Kidney glomerular epithelial cell (primary cell): ENCODE data around the gene P3H4.
"Not testable (repeated sequence)": the region's sequence is repeated elsewhere in the genome, so short reads cannot be mapped to it uniquely, and the experiment has no call there.

Experiments used
- DNase-seq: peaks from one replicate; lab custom pipeline; 2025; lab: John Stamatoyannopoulos, UW

Gene P3H4, protein sequence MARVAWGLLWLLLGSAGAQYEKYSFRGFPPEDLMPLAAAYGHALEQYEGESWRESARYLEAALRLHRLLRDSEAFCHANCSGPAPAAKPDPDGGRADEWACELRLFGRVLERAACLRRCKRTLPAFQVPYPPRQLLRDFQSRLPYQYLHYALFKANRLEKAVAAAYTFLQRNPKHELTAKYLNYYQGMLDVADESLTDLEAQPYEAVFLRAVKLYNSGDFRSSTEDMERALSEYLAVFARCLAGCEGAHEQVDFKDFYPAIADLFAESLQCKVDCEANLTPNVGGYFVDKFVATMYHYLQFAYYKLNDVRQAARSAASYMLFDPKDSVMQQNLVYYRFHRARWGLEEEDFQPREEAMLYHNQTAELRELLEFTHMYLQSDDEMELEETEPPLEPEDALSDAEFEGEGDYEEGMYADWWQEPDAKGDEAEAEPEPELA

DNA sequence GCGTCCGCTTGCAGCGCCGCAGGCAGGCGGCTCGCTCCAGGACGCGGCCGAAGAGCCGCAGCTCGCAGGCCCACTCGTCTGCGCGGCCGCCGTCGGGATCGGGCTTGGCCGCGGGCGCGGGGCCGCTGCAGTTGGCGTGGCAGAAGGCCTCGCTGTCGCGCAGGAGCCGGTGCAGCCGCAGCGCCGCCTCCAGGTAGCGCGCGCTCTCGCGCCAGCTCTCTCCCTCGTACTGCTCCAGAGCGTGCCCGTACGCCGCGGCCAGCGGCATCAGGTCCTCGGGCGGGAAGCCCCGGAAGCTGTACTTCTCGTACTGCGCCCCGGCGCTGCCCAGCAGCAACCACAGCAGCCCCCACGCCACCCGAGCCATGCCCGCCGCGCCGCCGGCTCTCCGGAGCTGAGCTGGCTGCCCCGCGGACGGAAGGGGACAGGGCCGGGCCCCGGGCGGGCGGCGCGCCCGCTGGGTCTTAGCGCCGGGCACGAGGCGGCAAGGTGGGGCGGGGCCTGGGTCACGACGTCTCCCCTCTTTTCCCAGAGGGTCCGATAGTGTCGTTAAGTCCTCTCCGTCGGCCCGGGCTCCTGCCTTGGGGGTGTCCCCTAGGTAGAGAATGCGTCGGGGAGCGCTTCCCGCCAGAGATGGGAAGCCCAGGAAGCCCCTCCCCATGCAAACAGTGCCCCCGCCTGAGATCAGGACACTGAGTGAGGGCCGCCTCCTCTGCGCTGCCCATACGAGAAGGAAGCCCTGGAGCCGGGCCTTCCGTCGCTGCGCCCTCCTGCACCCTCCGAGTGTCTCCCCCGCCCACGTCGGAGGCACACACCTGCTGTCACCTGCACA is at the start of gene P3H4:
Gene P3H4, minus strand, starts transcription at position 401 of the 832 bp plus-strand sequence. Its CDS starts 34 bp downstream, at position 367.
- peak; percentile 62 for DNase-seq

DNA sequence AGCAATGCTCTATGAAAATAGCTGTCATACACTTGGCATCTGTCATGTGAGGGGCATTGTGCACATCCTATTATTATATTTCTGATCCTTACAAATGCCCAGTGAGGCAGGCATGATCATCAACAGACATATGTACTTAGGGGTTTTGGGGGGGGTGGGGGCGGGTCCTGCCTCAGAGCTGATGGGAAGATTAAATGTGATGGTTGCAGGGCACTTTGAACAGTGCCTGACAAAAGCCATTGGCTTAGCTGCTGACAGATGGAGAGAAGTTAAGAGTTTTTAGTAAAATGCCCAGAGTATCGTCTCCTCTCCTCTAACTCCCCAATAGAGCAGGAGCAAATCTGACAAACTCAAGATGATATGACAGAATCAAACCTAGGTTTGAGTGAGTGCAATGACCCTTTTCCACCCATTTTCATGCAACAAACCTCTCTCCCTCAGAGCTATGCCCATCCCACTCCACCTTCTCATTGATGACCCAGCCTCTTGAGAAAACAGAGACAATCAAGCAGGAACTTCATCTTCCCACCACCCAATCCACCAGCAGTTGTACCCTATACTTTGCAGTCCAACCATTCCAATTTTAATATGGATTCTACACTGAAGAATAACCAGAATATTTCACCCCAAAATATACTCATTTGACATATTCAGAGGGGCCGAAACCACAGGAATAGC is 48.6 kb upstream of the P3H4 start:
- DNase-seq = no peak

DNA sequence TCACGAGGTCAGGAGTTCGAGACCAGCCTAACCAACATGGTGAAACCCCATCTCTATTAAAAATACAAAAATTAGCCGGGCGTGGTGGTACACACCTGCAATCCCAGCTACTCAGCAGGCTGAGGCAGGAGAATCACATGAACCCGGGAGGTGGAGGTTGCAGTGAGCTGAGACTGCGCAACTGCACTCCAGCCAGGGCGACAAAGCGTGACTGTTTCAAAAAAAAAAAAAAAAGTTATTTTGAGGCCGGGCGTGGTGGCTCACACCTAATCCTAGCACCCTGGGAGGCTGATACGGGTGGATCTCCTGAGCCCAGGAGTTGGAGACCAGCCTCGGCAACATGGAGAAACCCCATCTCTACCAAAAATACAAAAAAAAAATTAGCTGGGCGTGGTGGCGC is 39.6 kb upstream of the P3H4 start:
- DNase-seq = not testable (repeated sequence)

DNA sequence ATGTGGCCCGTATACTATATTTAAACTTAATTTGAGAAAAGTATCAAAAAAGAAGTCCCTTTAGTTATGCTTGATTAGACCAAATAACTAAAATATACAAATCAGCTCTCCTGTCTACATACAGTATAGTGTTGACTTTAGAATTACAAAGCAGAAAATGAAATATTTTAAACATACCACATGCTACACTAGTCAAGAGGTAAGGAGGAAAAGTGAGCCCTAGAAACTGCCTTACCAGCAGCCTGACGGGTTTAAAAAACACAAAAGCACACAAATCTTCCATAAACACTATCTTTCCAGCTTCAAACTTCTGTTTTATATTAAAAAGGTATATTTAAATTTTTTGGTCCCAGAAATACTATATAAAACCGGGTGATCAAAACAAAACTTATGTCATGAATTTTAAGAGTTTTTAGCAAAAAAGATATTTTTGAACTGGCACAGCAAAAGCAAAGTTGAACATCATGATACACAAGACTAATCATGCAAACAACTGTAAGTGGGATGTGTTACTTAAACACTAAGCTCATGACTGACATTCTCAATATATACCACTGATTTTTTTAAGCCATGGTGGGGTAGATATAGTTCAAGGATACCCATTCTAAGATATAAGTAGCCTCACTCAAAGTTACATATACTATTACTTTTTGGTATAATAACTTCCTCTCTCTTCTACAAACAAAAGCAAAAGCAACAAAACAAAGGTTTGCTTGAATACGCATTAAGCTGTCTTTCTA is 37.7 kb upstream of the P3H4 start:
- DNase-seq = no peak

DNA sequence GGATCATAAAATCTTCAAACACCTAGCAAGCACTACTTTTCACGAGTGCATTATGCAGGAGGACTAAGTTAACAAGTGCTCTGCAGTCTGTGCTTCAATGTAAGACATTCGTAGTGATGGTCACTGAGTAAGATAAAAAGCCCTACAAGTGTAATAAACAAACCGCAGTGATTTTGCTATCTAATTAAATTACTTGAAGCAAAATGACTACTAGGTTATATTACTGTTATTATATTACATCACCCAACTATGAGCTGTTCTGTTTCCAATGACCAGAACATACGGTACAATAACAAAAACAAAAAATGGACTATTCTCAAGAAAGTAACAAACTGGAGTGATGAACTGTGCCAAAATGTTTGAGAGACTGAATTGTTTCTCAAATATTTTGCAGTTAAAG is 37.0 kb upstream of the P3H4 start:
- no peak for DNase-seq

DNA sequence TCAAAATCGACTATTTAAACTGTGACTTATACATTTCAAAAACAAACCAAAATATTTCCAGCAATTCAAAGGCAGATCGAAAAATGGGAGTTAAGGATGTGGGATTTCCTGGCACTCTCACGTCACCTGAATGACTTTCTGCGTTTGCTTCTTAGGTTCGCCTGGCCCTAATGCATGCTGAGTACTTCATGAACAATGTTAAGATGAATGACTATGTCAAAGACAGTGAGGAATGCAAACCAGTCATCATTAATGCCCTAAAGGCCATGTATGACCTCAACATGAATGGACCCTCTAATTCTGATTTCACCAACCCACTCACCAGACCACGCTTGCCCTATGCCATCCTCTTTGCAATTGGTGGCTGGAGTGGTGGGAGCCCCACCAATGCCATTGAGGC is 33.2 kb upstream of the P3H4 start:
- DNase-seq = no peak

DNA sequence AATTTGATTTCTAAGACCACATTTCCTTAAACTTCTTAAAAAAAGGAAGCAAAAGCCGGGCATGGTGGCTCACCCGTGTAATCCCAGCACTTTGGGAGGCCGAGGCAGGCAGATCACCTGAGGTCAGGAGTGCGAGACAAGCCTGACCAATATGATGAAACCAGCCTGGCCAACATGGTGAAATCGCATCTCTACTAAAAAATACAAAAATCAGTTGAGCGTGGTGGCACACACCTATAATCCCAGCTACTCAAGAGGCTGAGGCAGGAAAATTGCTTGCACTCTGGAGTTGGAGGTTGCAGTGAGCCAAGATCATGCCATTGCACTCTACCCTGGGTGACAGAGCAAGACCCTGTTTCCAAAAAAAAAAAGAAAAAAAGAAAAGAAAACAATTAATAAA is 29.0 kb upstream of the P3H4 start:
- not testable (repeated sequence) for DNase-seq

DNA sequence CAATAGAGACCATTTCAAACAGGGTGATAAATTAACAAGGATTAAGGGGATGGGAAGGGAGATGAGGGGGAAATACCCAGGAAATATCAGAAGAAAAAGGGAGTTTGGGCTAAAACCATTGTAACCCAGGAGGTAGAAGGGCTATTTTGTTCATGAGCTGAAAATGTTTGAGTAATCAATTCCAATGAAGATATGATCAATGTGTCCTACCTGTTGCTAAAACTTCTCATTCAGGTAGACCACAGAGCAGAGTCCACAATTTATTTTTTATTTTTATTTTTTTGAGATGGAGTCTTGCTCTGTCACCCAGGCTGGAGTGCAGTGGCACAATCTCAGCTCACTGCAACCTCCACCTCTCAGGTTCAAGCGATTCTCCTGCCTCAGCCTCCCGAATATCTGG is 27.7 kb upstream of the P3H4 start:
- not testable (repeated sequence) for DNase-seq

DNA sequence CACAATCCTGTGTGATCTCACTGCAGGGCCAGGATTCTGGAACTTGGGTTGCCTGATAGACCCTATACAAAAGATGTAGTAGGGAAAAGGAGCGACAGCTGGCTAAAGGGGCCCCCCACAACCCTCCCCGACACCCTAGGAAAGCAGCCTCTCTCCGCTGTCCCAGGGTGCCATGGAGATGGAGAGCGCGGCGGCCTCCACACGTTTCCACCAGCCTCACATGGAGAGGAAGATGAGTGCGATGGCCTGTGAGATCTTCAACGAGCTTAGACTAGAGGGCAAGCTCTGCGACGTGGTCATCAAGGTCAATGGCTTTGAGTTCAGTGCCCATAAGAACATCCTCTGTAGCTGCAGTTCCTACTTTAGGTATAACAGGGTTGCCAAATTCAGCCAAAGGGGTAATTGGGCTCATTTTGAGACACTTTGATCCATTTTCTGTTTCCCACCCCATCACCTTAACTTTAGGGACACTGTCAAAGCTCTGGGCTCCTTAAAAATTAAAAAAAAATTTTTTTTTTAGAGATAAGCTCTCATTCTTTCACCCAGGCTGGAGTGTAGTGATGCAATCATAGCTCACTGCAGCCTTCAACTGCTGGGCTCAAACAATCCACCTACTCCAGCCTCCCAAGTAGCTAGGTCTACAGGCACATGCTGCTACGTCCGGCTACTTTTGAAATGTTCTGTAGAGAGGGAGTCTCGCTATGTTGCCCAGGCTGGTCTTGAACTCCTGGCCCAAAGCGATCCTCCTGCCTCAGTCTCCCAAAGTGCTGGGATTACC is 26.2 kb upstream of the P3H4 start, which contains the start of gene KLHL10:
Gene KLHL10, plus strand, starts transcription at position 65 of the 778 bp plus-strand sequence. Its CDS starts 108 bp downstream, at position 173.
- DNase-seq = no peak

DNA sequence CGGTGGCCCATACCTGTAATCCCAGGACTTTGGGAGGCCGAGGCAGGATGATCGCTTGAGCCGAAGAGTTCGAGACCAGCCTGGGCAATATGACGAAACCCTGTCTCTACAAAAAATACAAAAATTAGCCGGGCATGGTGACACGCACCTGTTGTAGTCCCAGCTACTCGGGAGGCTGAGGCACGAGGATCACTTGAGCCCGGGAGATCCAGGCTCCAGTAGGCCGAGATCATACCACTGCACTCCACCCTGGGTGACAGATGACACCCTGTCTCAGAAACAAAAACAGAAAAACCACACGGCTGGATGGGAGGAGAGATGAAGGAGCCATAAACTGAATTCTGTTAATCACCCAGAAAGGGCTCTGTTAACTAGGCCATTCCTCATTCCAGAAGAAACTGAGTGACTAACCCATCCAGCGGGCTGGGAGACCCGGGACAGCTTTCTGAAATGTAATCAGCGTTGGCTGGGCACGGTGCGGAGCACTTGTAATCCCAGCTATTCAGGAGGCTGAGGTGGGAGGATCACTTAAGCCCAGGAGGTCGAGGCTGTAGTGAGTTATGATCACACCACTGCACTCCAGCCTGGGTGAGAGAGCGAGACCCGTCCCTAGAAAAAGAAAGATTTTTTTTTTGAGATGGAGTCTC is 24.9 kb upstream of the P3H4 start:
- DNase-seq = no peak

DNA sequence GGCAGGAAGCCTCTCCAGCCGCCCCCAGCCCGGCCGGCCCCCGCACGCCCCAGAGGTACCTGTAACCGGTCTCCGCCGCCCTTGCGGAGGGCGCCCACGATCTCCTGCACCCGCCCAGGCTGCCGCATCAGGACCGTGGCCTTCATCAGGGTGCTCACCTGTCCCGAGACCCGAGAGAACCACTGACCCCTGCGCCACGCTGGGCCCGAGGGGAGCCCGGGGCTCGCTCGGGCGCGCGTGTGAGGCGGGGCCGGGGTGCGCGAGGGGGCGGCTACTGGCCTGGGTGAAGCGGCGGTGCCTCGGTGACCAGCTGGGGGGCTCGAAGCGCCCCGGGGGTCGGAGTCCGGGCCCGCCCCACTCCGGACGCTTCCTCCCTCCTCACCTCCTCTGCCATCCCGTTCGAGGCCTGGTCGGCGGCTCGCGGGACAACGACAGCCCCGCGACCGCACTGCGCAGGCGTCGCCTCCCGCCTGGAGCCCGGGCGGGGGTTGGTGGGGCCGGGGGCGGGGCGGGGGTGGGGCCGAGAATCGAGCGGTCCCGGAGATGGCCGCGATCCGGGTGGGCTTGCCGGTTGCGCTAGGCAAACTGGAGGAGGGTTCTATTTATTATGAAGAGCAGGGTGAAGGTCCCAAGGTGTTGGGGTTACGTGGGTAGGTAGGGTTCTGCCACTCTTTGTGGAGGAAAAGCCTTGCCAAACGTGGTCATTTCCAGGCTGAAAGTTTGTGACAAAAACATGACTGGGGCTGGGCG is 24.2 kb upstream of the P3H4 start, which contains the start of gene NT5C3B:
Gene NT5C3B, minus strand, starts transcription at position 433 of the 750 bp plus-strand sequence. Its CDS starts 39 bp downstream, at position 394.
- peak; percentile 29 for DNase-seq

DNA sequence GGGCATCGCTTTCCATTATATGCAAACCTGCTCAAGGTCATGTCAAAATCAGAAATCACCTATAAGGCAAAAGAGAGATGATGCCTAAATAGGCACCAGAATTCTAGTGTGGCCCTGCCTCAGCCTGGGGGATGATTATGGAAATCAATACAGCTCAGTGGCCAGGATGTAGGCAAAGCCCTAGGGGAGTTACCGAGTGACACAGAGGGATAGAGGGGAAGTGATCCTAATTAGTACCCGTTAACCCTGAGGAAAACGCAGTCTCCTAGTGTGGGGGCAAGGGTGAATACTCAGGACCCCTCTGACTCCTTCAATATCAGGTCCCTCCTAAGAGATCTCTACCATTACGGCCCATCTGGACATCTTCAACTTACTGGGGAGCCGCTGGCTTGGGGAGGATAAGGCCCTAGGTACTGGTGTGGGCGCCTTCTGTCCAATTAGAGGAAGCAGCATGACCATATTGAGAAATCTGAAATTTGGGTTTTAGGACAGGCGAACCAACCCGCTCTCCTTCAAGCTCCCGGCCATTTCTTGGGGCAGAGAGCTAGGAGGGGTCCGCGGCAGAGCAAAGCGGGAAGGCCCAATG is 23.6 kb upstream of the P3H4 start:
- DNase-seq = no peak

DNA sequence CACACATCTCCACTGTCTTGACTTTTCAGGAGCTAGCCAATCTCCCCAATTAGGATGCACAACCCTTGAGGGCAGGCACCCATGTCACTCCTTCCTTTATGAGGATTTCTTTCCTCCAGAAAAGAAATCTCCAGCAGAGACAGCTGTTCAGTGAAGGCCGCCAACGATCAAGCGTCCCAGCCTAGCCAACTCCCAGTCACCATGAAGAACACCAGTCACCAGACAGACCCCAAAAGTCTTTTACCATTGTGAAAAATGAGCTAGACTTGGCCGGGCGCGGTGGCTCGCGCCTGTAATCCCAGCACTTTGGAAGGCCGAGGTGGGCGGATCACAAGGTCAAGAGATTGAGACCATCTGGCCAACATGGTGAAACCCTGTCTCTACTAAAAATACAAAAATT is 18.2 kb upstream of the P3H4 start:
- not testable (repeated sequence) for DNase-seq

DNA sequence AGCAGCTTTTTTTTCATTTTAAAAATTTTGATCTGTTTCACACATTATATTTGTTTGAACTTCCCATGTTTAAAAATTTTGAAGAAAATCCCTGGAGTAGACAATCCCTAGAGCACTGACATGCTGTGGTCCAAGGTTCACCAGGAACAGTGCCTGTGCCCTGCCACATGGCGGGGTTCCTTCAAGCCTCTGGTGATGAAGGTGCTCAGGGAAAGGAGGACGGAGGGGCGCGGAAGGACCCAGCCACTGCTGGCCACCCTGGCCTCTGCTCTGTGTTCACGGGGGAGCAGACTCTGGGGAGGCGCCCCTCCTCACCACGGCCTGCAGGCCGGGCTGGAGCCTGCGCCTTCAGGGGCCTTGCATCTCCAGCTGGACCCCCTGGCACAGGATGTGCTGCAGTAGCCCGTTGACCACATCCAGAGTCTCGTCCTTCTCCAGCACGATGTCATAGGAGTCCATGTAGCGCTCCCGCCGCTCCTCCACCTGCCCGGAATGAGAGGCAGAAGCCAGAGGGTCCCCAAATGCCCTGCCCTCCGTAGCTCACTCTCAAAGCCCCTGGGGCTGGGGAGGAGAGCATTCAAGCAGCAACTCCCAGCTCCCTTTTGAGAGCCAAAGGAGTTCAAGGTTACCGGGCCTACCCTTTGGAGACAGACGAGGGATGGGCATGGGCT is 13.6 kb upstream of the P3H4 start:
- DNase-seq = no peak

DNA sequence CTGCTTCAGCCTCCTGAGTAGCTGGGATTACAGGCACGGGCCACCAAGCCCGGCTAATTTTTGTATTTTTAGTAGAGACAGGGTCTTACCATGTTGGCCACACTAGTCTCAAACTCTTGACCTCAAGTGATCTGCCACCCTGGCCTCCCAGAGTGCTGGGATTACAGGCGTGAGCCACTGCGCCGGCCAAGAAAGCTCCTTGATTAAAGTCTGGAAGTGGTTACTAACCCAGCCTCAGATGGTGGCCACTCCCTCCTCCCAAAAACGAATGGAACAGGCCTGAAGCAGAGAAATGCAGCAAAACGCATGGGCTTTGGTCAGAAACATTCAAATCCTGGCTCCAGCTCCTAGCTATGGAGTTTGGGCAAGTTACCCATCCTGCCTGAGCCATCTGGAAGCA is 12.3 kb upstream of the P3H4 start:
- DNase-seq = no peak

DNA sequence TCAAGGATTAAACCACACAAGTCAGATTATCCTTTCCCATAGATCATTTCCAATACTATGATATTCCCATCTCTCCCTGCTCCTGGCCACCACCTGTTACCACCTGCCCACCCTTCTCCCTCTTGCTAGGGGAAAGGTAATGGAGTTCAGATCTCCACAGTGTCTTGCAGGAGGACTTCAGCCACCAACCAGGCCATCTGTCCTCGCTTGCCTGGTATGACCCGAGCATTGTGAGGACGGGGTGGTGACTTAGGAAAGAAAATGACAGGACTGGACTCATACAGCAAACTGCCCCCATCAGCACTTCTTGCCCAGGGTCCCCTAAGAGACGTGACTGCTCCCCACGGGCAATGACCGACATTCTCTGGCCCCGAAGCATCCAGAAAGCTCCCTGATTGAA is 11.8 kb upstream of the P3H4 start:
- DNase-seq = no peak

DNA sequence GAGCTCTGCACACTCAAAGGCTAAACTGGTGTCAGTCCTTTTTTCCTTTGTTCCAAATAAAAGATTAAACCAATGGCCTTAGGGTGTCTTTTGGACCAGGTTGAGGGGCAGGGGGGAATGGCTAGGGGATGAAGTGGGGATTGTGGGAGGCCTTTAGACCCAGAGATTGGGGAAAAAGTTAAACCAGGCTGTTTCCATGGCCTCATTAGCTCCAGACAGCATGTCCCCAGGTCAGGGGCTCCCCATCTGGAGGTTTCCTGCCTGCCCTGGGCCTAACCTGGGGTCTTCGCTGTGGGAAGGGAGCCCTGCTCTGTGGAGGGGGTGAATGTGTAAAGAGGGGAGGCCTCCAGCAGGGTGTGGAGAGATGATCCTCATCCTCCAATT is 11.4 kb upstream of the P3H4 start:
- DNase-seq = no peak
